Ovary (tissue), 9 donors: Measurements from ENCODE around the gene TM7SF3. TPM values are rescaled to one million over a fixed set of nuclear protein-coding genes. Genes with fewer than 3 reads are reported as not detected.

ENCODE experiments used
- DNase-seq, 5 donors: peaks; one replicate each; pipeline ENCODE4 v3.0.0-alpha.2; 2019 to 2020
- H3K27ac ChIP-seq, 2 donors: fragments of 200-600 bp; one replicate each; pipeline versions ENCODE4 v1.5.1 to v1.8.0; 2019 to 2022
- H3K27me3 ChIP-seq: fragments of 200-600 bp; one replicate; pipeline ENCODE4 v1.8.0; 2022
- H3K36me3 ChIP-seq: fragments of 200-600 bp; sonication (generic); one replicate; pipeline ENCODE4 v1.5.1; 2019
- H3K4me1 ChIP-seq: one replicate; pipeline ENCODE4 v1.8.1; 2013; ENCODE audit warnings: mild to moderate bottlenecking, moderate library complexity; ENCODE audit not compliant: insufficient read depth
- H3K4me3 ChIP-seq: fragments of 200-600 bp; sonication (generic); one replicate; pipeline ENCODE4 v1.5.1; 2017
- H3K9me3 ChIP-seq, 2 donors: fragments of 200-600 bp in 1 of 2; sonication (generic) in 1 of 2; one replicate each; pipeline versions ENCODE4 v1.5.1 to v1.8.1; 2013 to 2019; ENCODE audit warnings: mild to moderate bottlenecking in 1 of 2, moderate library complexity in 1 of 2
- CTCF ChIP-seq, 3 donors: fragments of 450-650 bp in 2 of 3; fragments of 200-600 bp in 1 of 3; IDR thresholded peaks; one replicate each; pipeline versions ENCODE4 v1.5.1 to v1.8.0; 2016 to 2022; ENCODE audit warnings: antibody characterized with exemption in 3 of 3, mild to moderate bottlenecking in 1 of 3
- EP300 ChIP-seq: sonication (generic); formaldehyde crosslinking; IDR thresholded peaks from one replicate; pipeline ENCODE4 v1.6.1; 2017; ENCODE audit warnings: antibody characterized with exemption
- POLR2A ChIP-seq: fragments of 450-650 bp; IDR thresholded peaks from one replicate; pipeline ENCODE4 v1.6.1; 2017; ENCODE audit warnings: antibody characterized with exemption, mild to moderate bottlenecking, moderate library complexity
- WGBS, 3 donors: extraction: QIAGEN DNeasy Blood & Tissue Kit in 1 of 3; methylation state at CpG; one replicate each; pipeline versions ENCODE4 v1.1.5 to v1.1.7; 2013 to 2017; 5-methylcytosine and 5-hydroxymethylcytosine counted together
- intact Hi-C, 4 donors: fragments of 100-400 bp; cut with DNase I; formaldehyde crosslinking; loops; one replicate each; pipeline versions ENCODE4 v1.11.0 to v1.15.1; 2022 to 2023
- polyA plus RNA-seq, 2 donors: library from polyadenylated mRNA; stranded (reverse); fragments of 200-250 nt in 1 of 2; fragments of 350-450 nt in 1 of 2; fragmentation: Illumina TruSeq in 1 of 2; extraction: RNeasy Lipid Tissue Mini Kit (QIAGEN cat#74804) in 1 of 2; gene quantifications; one replicate each; pipeline ENCODE4 v1.2.3, GENCODE V29; 2013 to 2014
- total RNA-seq, 7 donors: library from RNA; depleted of rRNA in 2 of 7; stranded (reverse); fragments of >200 nt in 2 of 7; fragmentation: NEBNext Ultra II Directional in 3 of 7; extraction: Animal tissue kit (Norgen Biotek cat#: 25700) in 3 of 7; gene quantifications; one replicate each; pipeline versions ENCODE4 v1.1.0 to v1.2.4, GENCODE V29; 2016 to 2023
- donor health status: DM: no; HTN: no; CAD: no; lungs with moderate emphysema.
- donor health status: DM: no; HTN: no; CAD: no.
- donor health status: Bipolar disorder and iron deficiency.
- donor health status: DM: yes; HTN: yes; CAD: no.
- donor health status: DM: no; HTN: no; CAD: no.
- donor health status: DM: yes; HTN: yes; CAD: no.

The TM7SF3 gene
- total and polyA plus RNA-seq, 9 donors: 35.2 to 117 (median 44.2) TPM

- TF ChIP-seq EP300 (no peak), CTCF (IDR thresholded peaks at IDR 0.05) (no peak), POLR2A (no peak)
- H3K36me3 ChIP-seq: no peaks in the 10 kb centered on the region
Measured at GRCh38 chr12:26995706-26996105, 18.5 kb downstream of the TM7SF3 start.

GRCh38 chr12:26994109-26994508 lies 20.1 kb downstream of the TM7SF3 start:
- Histone ChIP-seq H3K27ac (no peak overlapping the region), H3K4me1 (no peaks in the 10 kb centered on the region), H3K4me3 (no peak overlapping the region), H3K9me3 (no peaks in the 10 kb centered on the region), H3K27me3 (no peaks in the 10 kb centered on the region), H3K36me3 (no peaks in the 10 kb centered on the region)
- WGBS, 3 donors: 85 to 96% (median 96%) methylated on average over 1 of the region's 1 CpG
- intact Hi-C loops: no loop called here
- DNase-seq: no peak
- no peak for TF ChIP-seq CTCF (IDR thresholded peaks at IDR 0.05)

More at GRCh38 chr12:26995706-26996105, 18.5 kb downstream of the TM7SF3 start:
- WGBS, 3 donors: 91 to 96% (median 93%) methylated on average over 2 of the region's 2 CpGs
- Histone ChIP-seq H3K27ac (no peak overlapping the region), H3K4me3 (no peak overlapping the region), H3K9me3 (no peaks in the 10 kb centered on the region), H3K4me1 (no peaks in the 10 kb centered on the region), H3K27me3 (no peaks in the 10 kb centered on the region)
- DNase-seq: no peak
- intact Hi-C loops: no loop called here

- no peaks in the 10 kb centered on the region for H3K9me3 ChIP-seq
- no peaks in the 10 kb centered on the region for H3K27me3 ChIP-seq
- no peak overlapping the region for H3K27ac ChIP-seq
- TF ChIP-seq EP300 (no peak), CTCF (IDR thresholded peaks at IDR 0.05) (no peak), POLR2A (no peak)
- intact Hi-C loops: no loop called here
- no peaks in the 10 kb centered on the region for H3K36me3 ChIP-seq
- WGBS, 3 donors: 96 to 97% (median 97%) methylated on average over 4 of the region's 4 CpGs
- no peaks in the 10 kb centered on the region for H3K4me1 ChIP-seq
- no peak overlapping the region for H3K4me3 ChIP-seq
- DNase-seq: no peak
Measured at GRCh38 chr12:26991826-26992225, 22.4 kb downstream of the TM7SF3 start.

- no peak for TF ChIP-seq EP300
- Histone ChIP-seq H3K27ac (no peak overlapping the region), H3K36me3 (no peaks in the 10 kb centered on the region), H3K4me1 (no peaks in the 10 kb centered on the region), H3K4me3 (no peak overlapping the region), H3K9me3 (no peaks in the 10 kb centered on the region), H3K27me3 (no peaks in the 10 kb centered on the region)
- intact Hi-C loops: no loop called here
- DNase-seq: no peak
- whole genome bisulfite sequencing, 3 donors: 83 to 85% (median 84%) methylated on average over 4 of the region's 4 CpGs
Measured at GRCh38 chr12:26989873-26990272, 24.3 kb downstream of the TM7SF3 start.

DNA sequence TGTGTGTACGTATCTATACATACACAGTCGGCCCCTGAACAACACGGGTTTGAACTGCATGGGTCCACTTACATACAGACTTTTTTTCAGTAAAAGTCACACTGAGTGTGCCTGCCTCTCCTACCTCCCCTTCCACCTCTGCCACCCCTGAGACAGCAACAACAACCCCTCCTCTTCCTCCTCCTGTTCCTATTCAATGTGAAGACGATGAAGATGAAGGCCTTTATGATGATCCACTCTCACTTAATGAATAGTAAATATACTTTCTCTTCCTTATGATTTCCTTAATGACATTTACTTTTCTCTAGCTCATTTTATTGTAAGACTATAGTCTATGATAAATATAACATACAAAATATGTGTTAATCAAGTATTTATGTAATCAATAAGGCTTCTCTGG lies 25.5 kb downstream of the TM7SF3 start:
- no peak for TF ChIP-seq EP300
- TF ChIP-seq CTCF (IDR thresholded peaks at IDR 0.05): no peak
- no peak for TF ChIP-seq POLR2A
- Histone ChIP-seq H3K27me3 (no peaks in the 10 kb centered on the region), H3K27ac (no peak overlapping the region), H3K4me3 (no peak overlapping the region), H3K36me3 (no peaks in the 10 kb centered on the region), H3K9me3 (no peaks in the 10 kb centered on the region), H3K4me1 (no peaks in the 10 kb centered on the region)
- intact Hi-C loops: loop anchor here in 1 of 4 donors (1.0 kb wide), 1 partner anchor 22 kb away; no protein-coding TSS in a partner anchor
- no peak for DNase-seq
- 87 to 94% (median 92%) methylated on average over 4 of the region's 4 CpGs for WGBS, 3 donors
